ENCODE data around the gene RDH12. TPM values are rescaled to one million over a fixed set of nuclear protein-coding genes. Genes with fewer than 3 reads are reported as not detected.

Gene RDH12
- total RNA-seq, 1 donor from 2014 or later, result 1.7 TPM

GRCh38 chr14:67746927-67747326 lies 45.2 kb downstream of the RDH12 start:
- Mint-ChIP-seq H3K36me3 (ENCODE audit: insufficient read depth) (peaks cover 17% of the 10 kb centered on the region), H3K4me3 (ENCODE audit: low read depth) (no peak overlapping the region), H3K27ac (no peak overlapping the region), H3K4me1 (ENCODE audit: low read depth) (peaks cover 3% of the 10 kb centered on the region), H3K9me3 (ENCODE audit: low read depth) (peaks cover under 1% of the 10 kb centered on the region), H3K27me3 (no peaks in the 10 kb centered on the region)
- DNase-seq (ENCODE audit: low spot score, unreplicated experiment), result no peak
- TF ChIP-seq CTCF (IDR thresholded peaks at IDR 0.05; ENCODE audit: unreplicated experiment), result no peak

GRCh38 chr14:67748312-67748711 lies 46.6 kb downstream of the RDH12 start:
- no peak for DNase-seq (ENCODE audit: low spot score, unreplicated experiment)
- Mint-ChIP-seq H3K27ac (no peak overlapping the region), H3K36me3 (ENCODE audit: insufficient read depth) (peaks cover 26% of the 10 kb centered on the region), H3K27me3 (no peaks in the 10 kb centered on the region), H3K9me3 (ENCODE audit: low read depth) (no peaks in the 10 kb centered on the region), H3K4me1 (ENCODE audit: low read depth) (peaks cover 3% of the 10 kb centered on the region), H3K4me3 (ENCODE audit: low read depth) (no peak overlapping the region)
- TF ChIP-seq CTCF (IDR thresholded peaks at IDR 0.05; ENCODE audit: unreplicated experiment), result no peak

- Mint-ChIP-seq H3K9me3 (ENCODE audit: low read depth) (no peaks in the 10 kb centered on the region), H3K27ac (no peak overlapping the region), H3K36me3 (ENCODE audit: insufficient read depth) (peaks cover 27% of the 10 kb centered on the region)
These were observed 47.8 kb downstream of the RDH12 start for GRCh38 chr14:67749341-67750084.

GRCh38 chr14:67756496-67756895 lies 54.8 kb downstream of the RDH12 start:
- no peak overlapping the region for H3K27ac Mint-ChIP-seq
- TF ChIP-seq CTCF (IDR thresholded peaks at IDR 0.05; ENCODE audit: unreplicated experiment), result no peak
- H3K4me3 Mint-ChIP-seq (ENCODE audit: low read depth), result no peak overlapping the region
- H3K27me3 Mint-ChIP-seq, result no peaks in the 10 kb centered on the region
- no peak for DNase-seq (ENCODE audit: low spot score, unreplicated experiment)
- no peaks in the 10 kb centered on the region for H3K9me3 Mint-ChIP-seq (ENCODE audit: low read depth)
- H3K4me1 Mint-ChIP-seq (ENCODE audit: low read depth), result no peaks in the 10 kb centered on the region
- peaks cover 21% of the 10 kb centered on the region for H3K36me3 Mint-ChIP-seq (ENCODE audit: insufficient read depth)

More at GRCh38 chr14:67749341-67750084, 47.8 kb downstream of the RDH12 start:
- TF ChIP-seq CTCF (IDR thresholded peaks at IDR 0.05; ENCODE audit: unreplicated experiment), result no peak
- peaks cover 3% of the 10 kb centered on the region for H3K4me1 Mint-ChIP-seq (ENCODE audit: low read depth)
- no peak overlapping the region for H3K4me3 Mint-ChIP-seq (ENCODE audit: low read depth)
- DNase-seq (ENCODE audit: low spot score, unreplicated experiment), result no peak
- no peaks in the 10 kb centered on the region for H3K27me3 Mint-ChIP-seq

- H3K27ac Mint-ChIP-seq, result no peak overlapping the region
These were observed 55.5 kb downstream of the RDH12 start for GRCh38 chr14:67757175-67757574.

More at GRCh38 chr14:67757175-67757574, 55.5 kb downstream of the RDH12 start:
- Mint-ChIP-seq H3K36me3 (ENCODE audit: insufficient read depth) (peaks cover 19% of the 10 kb centered on the region), H3K27me3 (no peaks in the 10 kb centered on the region), H3K4me1 (ENCODE audit: low read depth) (no peaks in the 10 kb centered on the region), H3K4me3 (ENCODE audit: low read depth) (no peak overlapping the region), H3K9me3 (ENCODE audit: low read depth) (no peaks in the 10 kb centered on the region)
- TF ChIP-seq CTCF (IDR thresholded peaks at IDR 0.05; ENCODE audit: unreplicated experiment), result no peak
- DNase-seq (ENCODE audit: low spot score, unreplicated experiment), result no peak
